ENCODE measurements around the gene INSIG2. TPM values are rescaled to one million over a fixed set of nuclear protein-coding genes. Genes with fewer than 3 reads are reported as not detected.

Gene INSIG2
- total and polyA plus RNA-seq, 2 experiments from 2014 or later, result 27.3 to 35.3 TPM

- Histone ChIP-seq H3K9me2 (replicated peaks; ENCODE audit: insufficient read depth) (no peaks in the 10 kb centered on the region), H3K4me1 (ENCODE audit: insufficient read depth) (peaks cover 11% of the 10 kb centered on the region), H3K4me3 (no peak overlapping the region), H2AFZ (no peak overlapping the region), H3K9me3 (ENCODE audit: low read depth) (no peaks in the 10 kb centered on the region), H3K36me3 (replicated peaks; ENCODE audit: insufficient read depth, low read depth) (no peaks in the 10 kb centered on the region), H3K27ac (no peak overlapping the region), H3K4me2 (no peak overlapping the region), H3K27me3 (no peaks in the 10 kb centered on the region), H4K20me1 (ENCODE audit: insufficient read depth, poor library complexity, severe bottlenecking) (no peaks in the 10 kb centered on the region), H3K79me2 (no peaks in the 10 kb centered on the region)
- 63% methylated on average over 2 of the region's 2 CpGs for WGBS (ENCODE audit: low lambda C conversion rate, missing lambda C conversion rate)
- no peak for DNase-seq (ENCODE audit: low spot score)
- TF ChIP-seq EZH2phosphoT487 (IDR thresholded peaks at IDR 0.05; ENCODE audit: low read depth, severe bottlenecking, unreplicated experiment), result no peak
- no peak for TF ChIP-seq CTCF (IDR thresholded peaks at IDR 0.05; ENCODE audit: poor library complexity)
- no peak for TF ChIP-seq EZH2 (IDR thresholded peaks at IDR 0.05; ENCODE audit: borderline replicate concordance)
Observed at GRCh38 chr2:118122594-118123281, 34.5 kb downstream of the INSIG2 start.

- H3K27ac ChIP-seq, result no peak overlapping the region
- DNase-seq (ENCODE audit: low spot score), result no peak
Observed at GRCh38 chr2:118123561-118124232, 35.4 kb downstream of the INSIG2 start.

GRCh38 chr2:118124288-118124891 is 36.1 kb downstream of the INSIG2 start:
- Histone ChIP-seq H3K4me1 (ENCODE audit: insufficient read depth) (peaks cover 11% of the 10 kb centered on the region), H3K79me2 (no peaks in the 10 kb centered on the region), H3K4me2 (no peak overlapping the region), H3K4me3 (no peak overlapping the region), H3K9me3 (ENCODE audit: low read depth) (no peaks in the 10 kb centered on the region), H4K20me1 (ENCODE audit: insufficient read depth, poor library complexity, severe bottlenecking) (no peaks in the 10 kb centered on the region), H2AFZ (no peak overlapping the region), H3K27ac (no peak overlapping the region), H3K27me3 (no peaks in the 10 kb centered on the region), H3K9me2 (replicated peaks; ENCODE audit: insufficient read depth) (no peaks in the 10 kb centered on the region), H3K36me3 (replicated peaks; ENCODE audit: insufficient read depth, low read depth) (no peaks in the 10 kb centered on the region)
- DNase-seq (ENCODE audit: low spot score), result no peak
- TF ChIP-seq CTCF (IDR thresholded peaks at IDR 0.05; ENCODE audit: poor library complexity) (no peak), EZH2 (IDR thresholded peaks at IDR 0.05; ENCODE audit: borderline replicate concordance) (no peak), EZH2phosphoT487 (IDR thresholded peaks at IDR 0.05; ENCODE audit: low read depth, severe bottlenecking, unreplicated experiment) (no peak)
- 91% methylated on average over 8 of the region's 8 CpGs for WGBS (ENCODE audit: low lambda C conversion rate, missing lambda C conversion rate)

More at GRCh38 chr2:118123561-118124232, 35.4 kb downstream of the INSIG2 start:
- Histone ChIP-seq H3K36me3 (replicated peaks; ENCODE audit: insufficient read depth, low read depth) (no peaks in the 10 kb centered on the region), H3K4me1 (ENCODE audit: insufficient read depth) (peaks cover 11% of the 10 kb centered on the region), H3K27me3 (no peaks in the 10 kb centered on the region), H3K79me2 (no peaks in the 10 kb centered on the region), H3K9me3 (ENCODE audit: low read depth) (no peaks in the 10 kb centered on the region), H4K20me1 (ENCODE audit: insufficient read depth, poor library complexity, severe bottlenecking) (no peaks in the 10 kb centered on the region), H3K4me2 (no peak overlapping the region), H2AFZ (no peak overlapping the region), H3K4me3 (no peak overlapping the region), H3K9me2 (replicated peaks; ENCODE audit: insufficient read depth) (no peaks in the 10 kb centered on the region)
- WGBS (ENCODE audit: low lambda C conversion rate, missing lambda C conversion rate), result 81% methylated on average over 3 of the region's 3 CpGs
- TF ChIP-seq CTCF (IDR thresholded peaks at IDR 0.05; ENCODE audit: poor library complexity) (no peak), EZH2phosphoT487 (IDR thresholded peaks at IDR 0.05; ENCODE audit: low read depth, severe bottlenecking, unreplicated experiment) (no peak), EZH2 (IDR thresholded peaks at IDR 0.05; ENCODE audit: borderline replicate concordance) (no peak)

All from hepatocyte (in vitro differentiated cells).